LNCaP clone FGC (cell line): ENCODE results near the gene RBL2.
"Not testable (repeated sequence)": the region's sequence is repeated elsewhere in the genome, so short reads cannot be mapped to it uniquely, and the experiment has no call there.

Source experiments
- DNase-seq: peaks from one replicate; pipeline ENCODE4 v3.0.0-alpha.2; 2011; ENCODE audit warnings: low read depth
- H3K4me3 ChIP-seq: 2 replicates; pipeline ENCODE4 v1.5.1; 2011; ENCODE audit warnings: mild to moderate bottlenecking, low read depth, low read length, control low read depth
- CTCF ChIP-seq: IDR thresholded peaks from 2 replicates; pipeline ENCODE4 v1.5.1; 2012; ENCODE audit warnings: mild to moderate bottlenecking; ENCODE audit not compliant: control insufficient read depth, insufficient read depth; ENCODE audit errors: extremely low read depth

RBL2 gene

GRCh38 chr16:53434377-53435065 lies at the start of gene RBL2:
RBL2 (plus strand) TSS chr16:53434471; CDS start chr16:53434557, 86 bp downstream.
- no peak for DNase-seq
- H3K4me3 ChIP-seq: peak within 1 kb of the TSS; percentile 89
- no peak for TF ChIP-seq CTCF

- not testable (repeated sequence) for H3K4me3 ChIP-seq, DNase-seq
These were observed 49.7 kb upstream of the RBL2 start for GRCh38 chr16:53384610-53385009.

GRCh38 chr16:53404959-53405358 lies 29.3 kb upstream of the RBL2 start:
- TF ChIP-seq CTCF: 0 out of 2 replicates have a peak, but pooled peaks have one; percentile 14
- no peak overlapping the region for H3K4me3 ChIP-seq
- no peak for DNase-seq

- DNase-seq: no peak
- no peak for TF ChIP-seq CTCF
- no peak overlapping the region for H3K4me3 ChIP-seq
These were observed 21.7 kb upstream of the RBL2 start for GRCh38 chr16:53412549-53412948.

GRCh38 chr16:53413864-53414263 lies 20.4 kb upstream of the RBL2 start:
- no peak overlapping the region for H3K4me3 ChIP-seq
- no peak for DNase-seq
- TF ChIP-seq CTCF: no peak

- DNase-seq: no peak
- no peak for TF ChIP-seq CTCF
- no peak overlapping the region for H3K4me3 ChIP-seq
These were observed 19.9 kb upstream of the RBL2 start for GRCh38 chr16:53414381-53414780.

- TF ChIP-seq CTCF: peak; percentile 74
- H3K4me3 ChIP-seq: no peak overlapping the region
- no peak for DNase-seq
These were observed 18.8 kb upstream of the RBL2 start for GRCh38 chr16:53415504-53415903.
